Stimulated activated CD8-positive, alpha-beta memory T cell treated with anti-CD3 and anti-CD28 coated beads, Interleukin-2, amount 100 ng/mL, for 48 hours (primary cell): Measurements from ENCODE around the gene PLXDC1.

ENCODE experiments used
- DNase-seq, 2 donors: peaks; one replicate each; pipeline ENCODE4 v3.0.0-alpha.2; 2020; ENCODE audit warnings: low read depth in 2 of 2

The PLXDC1 gene

GRCh38 chr17:39151150-39151942 is at the start of gene PLXDC1:
Gene PLXDC1, minus strand, starts transcription at chr17:39151637. Its CDS starts 200 bp downstream, at chr17:39151437.
- no peak for DNase-seq

- no peak for DNase-seq
These were observed 49.6 kb upstream of the PLXDC1 start for GRCh38 chr17:39200957-39201510.

GRCh38 chr17:39200070-39200879 is 48.8 kb upstream of the PLXDC1 start, which contains the start of gene RPL19:
Gene RPL19, plus strand, starts transcription at chr17:39200283. Its CDS starts 62 bp downstream, at chr17:39200345.
- DNase-seq, result peak; percentile 63 to 68

- DNase-seq, result peak; percentile 77 to 84
These were observed 48.3 kb upstream of the PLXDC1 start for GRCh38 chr17:39199820-39200069.

GRCh38 chr17:39198186-39198566 is 46.7 kb upstream of the PLXDC1 start:
- DNase-seq, result no peak

- DNase-seq, result peak; percentile 71 to 73
These were observed 46.1 kb upstream of the PLXDC1 start, which contains the start of gene CACNB1 for GRCh38 chr17:39197380-39198185. Gene CACNB1, minus strand, starts transcription at chr17:39197669. Its CDS starts 174 bp downstream, at chr17:39197495.

- DNase-seq, result no peak
These were observed 45.4 kb upstream of the PLXDC1 start for GRCh38 chr17:39196808-39197291.

GRCh38 chr17:39196241-39196807 is 44.9 kb upstream of the PLXDC1 start:
- DNase-seq, result no peak

- no peak for DNase-seq
These were observed 44.2 kb upstream of the PLXDC1 start for GRCh38 chr17:39195568-39196160.

GRCh38 chr17:39194985-39195524 is 43.6 kb upstream of the PLXDC1 start:
- DNase-seq, result no peak

- DNase-seq, result no peak
These were observed 42.9 kb upstream of the PLXDC1 start for GRCh38 chr17:39194089-39194984.

- no peak for DNase-seq
These were observed 41.9 kb upstream of the PLXDC1 start for GRCh38 chr17:39193346-39193745.

GRCh38 chr17:39192901-39193300 is 41.5 kb upstream of the PLXDC1 start:
- DNase-seq, result no peak

GRCh38 chr17:39191750-39192510 is 40.5 kb upstream of the PLXDC1 start:
- no peak for DNase-seq

- DNase-seq, result no peak
These were observed 35.9 kb upstream of the PLXDC1 start for GRCh38 chr17:39187152-39187830.

GRCh38 chr17:39186481-39187002 is 35.1 kb upstream of the PLXDC1 start:
- DNase-seq, result no peak

- no peak for DNase-seq
These were observed 32.3 kb upstream of the PLXDC1 start for GRCh38 chr17:39183720-39184119.

- DNase-seq, result no peak
These were observed 31.6 kb upstream of the PLXDC1 start for GRCh38 chr17:39183045-39183444.
